Measurements from ENCODE around the gene RDH11.

The RDH11 gene

DNA sequence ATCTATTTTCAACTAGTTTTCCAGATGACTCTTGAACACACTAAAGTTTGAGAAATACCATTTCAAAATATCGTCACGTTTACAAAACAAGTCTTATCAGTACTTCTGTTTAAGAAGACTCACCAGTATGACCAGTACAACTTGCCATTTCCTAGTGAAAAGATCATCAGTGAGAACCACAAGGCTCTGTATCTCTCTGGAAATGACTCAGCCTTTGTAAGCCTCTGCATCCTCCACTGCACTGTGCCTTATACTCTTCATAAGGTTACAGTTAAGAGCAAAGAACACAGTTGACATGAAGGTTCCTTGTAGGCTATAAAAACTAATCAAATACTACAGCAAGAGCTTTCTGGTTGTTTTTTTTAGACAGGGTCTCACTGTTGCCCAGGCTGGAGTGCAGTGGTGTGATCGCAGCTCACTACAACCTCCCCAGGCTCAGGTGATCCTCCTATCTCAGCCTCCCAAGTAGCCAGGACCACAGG, 15.4 kb downstream of the RDH11 start:
- no peaks in the 10 kb centered on the region for H3K79me2 ChIP-seq (ENCODE audit: low read length)
- no peaks in the 10 kb centered on the region for H3K36me3 ChIP-seq (replicated peaks; ENCODE audit: insufficient read depth, low read length)

DNA sequence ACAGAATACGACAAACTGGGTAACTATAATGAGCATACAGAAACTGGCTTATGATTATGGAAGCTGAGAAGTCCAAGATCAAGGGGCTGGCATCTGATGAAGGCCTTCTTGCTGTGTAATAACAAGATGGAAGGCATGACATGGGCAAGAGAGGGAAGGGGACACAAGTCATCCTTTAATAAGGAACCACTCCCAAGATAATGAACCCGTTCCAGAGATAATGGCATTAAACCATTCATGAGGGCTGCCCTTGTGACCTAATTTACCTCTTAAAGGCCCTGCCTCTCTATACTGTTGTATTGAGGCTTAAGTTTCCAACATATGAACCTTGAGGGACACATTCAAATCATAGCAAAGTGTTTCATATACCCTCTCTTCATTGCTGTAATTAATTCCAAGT, 16.6 kb downstream of the RDH11 start:
- Histone ChIP-seq H3K9me3 (replicated peaks; ENCODE audit: insufficient read depth, low read length) (no peaks in the 10 kb centered on the region), H3K79me2 (ENCODE audit: low read length) (peaks cover 2% of the 10 kb centered on the region), H3K9ac (ENCODE audit: low read length) (no peak overlapping the region), H4K20me1 (ENCODE audit: insufficient read depth, low read length) (no peaks in the 10 kb centered on the region), H3K27ac (ENCODE audit: low read length) (no peak overlapping the region), H3K4me1 (ENCODE audit: low read length) (no peaks in the 10 kb centered on the region), H3F3A (ENCODE audit: insufficient read depth, low read length) (no peaks in the 10 kb centered on the region), H3K27me3 (replicated peaks; ENCODE audit: insufficient read depth, low read length) (no peaks in the 10 kb centered on the region), H3K36me3 (replicated peaks; ENCODE audit: insufficient read depth, low read length) (no peaks in the 10 kb centered on the region), H3K9me2 (replicated peaks; ENCODE audit: insufficient read depth, low read length) (no peaks in the 10 kb centered on the region), H2AFZ (ENCODE audit: low read length) (no peak overlapping the region), H3K4me2 (ENCODE audit: low read depth, low read length) (no peak overlapping the region), H3K4me3 (ENCODE audit: low read length) (no peak overlapping the region)
- TF ChIP-seq, protein P1, sequence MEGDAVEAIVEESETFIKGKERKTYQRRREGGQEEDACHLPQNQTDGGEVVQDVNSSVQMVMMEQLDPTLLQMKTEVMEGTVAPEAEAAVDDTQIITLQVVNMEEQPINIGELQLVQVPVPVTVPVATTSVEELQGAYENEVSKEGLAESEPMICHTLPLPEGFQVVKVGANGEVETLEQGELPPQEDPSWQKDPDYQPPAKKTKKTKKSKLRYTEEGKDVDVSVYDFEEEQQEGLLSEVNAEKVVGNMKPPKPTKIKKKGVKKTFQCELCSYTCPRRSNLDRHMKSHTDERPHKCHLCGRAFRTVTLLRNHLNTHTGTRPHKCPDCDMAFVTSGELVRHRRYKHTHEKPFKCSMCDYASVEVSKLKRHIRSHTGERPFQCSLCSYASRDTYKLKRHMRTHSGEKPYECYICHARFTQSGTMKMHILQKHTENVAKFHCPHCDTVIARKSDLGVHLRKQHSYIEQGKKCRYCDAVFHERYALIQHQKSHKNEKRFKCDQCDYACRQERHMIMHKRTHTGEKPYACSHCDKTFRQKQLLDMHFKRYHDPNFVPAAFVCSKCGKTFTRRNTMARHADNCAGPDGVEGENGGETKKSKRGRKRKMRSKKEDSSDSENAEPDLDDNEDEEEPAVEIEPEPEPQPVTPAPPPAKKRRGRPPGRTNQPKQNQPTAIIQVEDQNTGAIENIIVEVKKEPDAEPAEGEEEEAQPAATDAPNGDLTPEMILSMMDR (IDR thresholded peaks at IDR 0.05; ENCODE audit: low read length): no peak
- TF ChIP-seq EZH2 (optimal IDR thresholded peaks at IDR 0.05; ENCODE audit: low read depth, low read length) (no peak), EZH2phosphoT487 (IDR thresholded peaks at IDR 0.05; ENCODE audit: low read length) (no peak)
- DNase-seq: no peak

More for the DNA sequence above, 15.4 kb downstream of the RDH11 start:
- Histone ChIP-seq H3K4me2 (ENCODE audit: low read depth, low read length) (no peak overlapping the region), H3K4me1 (ENCODE audit: low read length) (no peaks in the 10 kb centered on the region), H3K27ac (ENCODE audit: low read length) (no peak overlapping the region), H3K9ac (ENCODE audit: low read length) (no peak overlapping the region), H3K9me3 (replicated peaks; ENCODE audit: insufficient read depth, low read length) (no peaks in the 10 kb centered on the region), H3F3A (ENCODE audit: insufficient read depth, low read length) (no peaks in the 10 kb centered on the region), H3K4me3 (ENCODE audit: low read length) (no peak overlapping the region), H3K9me2 (replicated peaks; ENCODE audit: insufficient read depth, low read length) (no peaks in the 10 kb centered on the region), H2AFZ (ENCODE audit: low read length) (no peak overlapping the region), H4K20me1 (ENCODE audit: insufficient read depth, low read length) (no peaks in the 10 kb centered on the region), H3K27me3 (replicated peaks; ENCODE audit: insufficient read depth, low read length) (no peaks in the 10 kb centered on the region)
- no peak for TF ChIP-seq EZH2phosphoT487 (IDR thresholded peaks at IDR 0.05; ENCODE audit: low read length)
- TF ChIP-seq, protein P1 (IDR thresholded peaks at IDR 0.05; ENCODE audit: low read length): no peak
- TF ChIP-seq EZH2 (optimal IDR thresholded peaks at IDR 0.05; ENCODE audit: low read depth, low read length): no peak
- DNase-seq: no peak

DNA sequence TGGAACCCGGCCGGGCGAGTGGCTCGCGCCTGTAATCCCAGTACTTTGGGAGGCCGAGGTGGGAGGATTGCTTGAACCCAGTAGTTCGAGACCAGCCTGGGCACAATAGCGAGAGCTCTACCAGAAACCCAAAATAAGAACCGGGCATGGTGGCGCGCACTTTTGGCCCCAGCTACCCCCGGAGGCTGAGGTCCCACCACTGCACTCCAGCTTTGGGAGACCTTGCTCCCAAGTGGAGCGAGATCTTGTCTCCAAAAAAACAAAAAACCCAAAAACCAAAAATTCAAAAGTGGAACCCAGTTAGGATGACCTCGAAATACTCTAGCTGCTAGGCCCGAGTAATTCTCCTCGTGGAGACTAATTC, 20.4 kb downstream of the RDH11 start:
- Histone ChIP-seq H3K4me3 (ENCODE audit: low read length) (peak overlapping the region; percentile 74), H3K79me2 (ENCODE audit: low read length) (peaks cover 16% of the 10 kb centered on the region), H3F3A (ENCODE audit: insufficient read depth, low read length) (no peaks in the 10 kb centered on the region), H3K27ac (ENCODE audit: low read length) (no peak overlapping the region), H3K4me2 (ENCODE audit: low read depth, low read length) (peak overlapping the region; percentile 87; the same call in 1 of the 2 replicates), H3K4me1 (ENCODE audit: low read length) (0 out of 2 replicates have a peak, but pooled peaks cover 5% of the 10 kb centered on the region), H4K20me1 (ENCODE audit: insufficient read depth, low read length) (no peaks in the 10 kb centered on the region), H3K9me3 (replicated peaks; ENCODE audit: insufficient read depth, low read length) (no peaks in the 10 kb centered on the region), H2AFZ (ENCODE audit: low read length) (peak overlapping the region; percentile 70), H3K9me2 (replicated peaks; ENCODE audit: insufficient read depth, low read length) (no peaks in the 10 kb centered on the region), H3K27me3 (replicated peaks; ENCODE audit: insufficient read depth, low read length) (no peaks in the 10 kb centered on the region), H3K36me3 (replicated peaks; ENCODE audit: insufficient read depth, low read length) (no peaks in the 10 kb centered on the region), H3K9ac (ENCODE audit: low read length) (peak overlapping the region; percentile 94; the same call in 1 of the 2 replicates)
- no peak for DNase-seq
- TF ChIP-seq EZH2phosphoT487 (IDR thresholded peaks at IDR 0.05; ENCODE audit: low read length): no peak
- TF ChIP-seq EZH2 (optimal IDR thresholded peaks at IDR 0.05; ENCODE audit: low read depth, low read length): no peak
- TF ChIP-seq, protein P1 (IDR thresholded peaks at IDR 0.05; ENCODE audit: low read length): no peak
